GM23248 (cell line): ENCODE results near the gene GPHN.

ENCODE experiments used
- EZH2 ChIP-seq: fragments of 200-600 bp; sonication (generic); IDR thresholded peaks from 2 replicates; pipeline ENCODE4 v1.6.1; 2018; ENCODE audit warnings: antibody characterized with exemption, mild to moderate bottlenecking; ENCODE audit not compliant: insufficient read depth, poor library complexity, severe bottlenecking
- EZH2phosphoT487 ChIP-seq: fragments of 200-600 bp; sonication (generic); IDR thresholded peaks from 2 replicates; pipeline ENCODE4 v1.6.1; 2018; ENCODE audit warnings: antibody characterized with exemption, moderate library complexity, mild to moderate bottlenecking, low read depth; ENCODE audit not compliant: insufficient read depth

DNA sequence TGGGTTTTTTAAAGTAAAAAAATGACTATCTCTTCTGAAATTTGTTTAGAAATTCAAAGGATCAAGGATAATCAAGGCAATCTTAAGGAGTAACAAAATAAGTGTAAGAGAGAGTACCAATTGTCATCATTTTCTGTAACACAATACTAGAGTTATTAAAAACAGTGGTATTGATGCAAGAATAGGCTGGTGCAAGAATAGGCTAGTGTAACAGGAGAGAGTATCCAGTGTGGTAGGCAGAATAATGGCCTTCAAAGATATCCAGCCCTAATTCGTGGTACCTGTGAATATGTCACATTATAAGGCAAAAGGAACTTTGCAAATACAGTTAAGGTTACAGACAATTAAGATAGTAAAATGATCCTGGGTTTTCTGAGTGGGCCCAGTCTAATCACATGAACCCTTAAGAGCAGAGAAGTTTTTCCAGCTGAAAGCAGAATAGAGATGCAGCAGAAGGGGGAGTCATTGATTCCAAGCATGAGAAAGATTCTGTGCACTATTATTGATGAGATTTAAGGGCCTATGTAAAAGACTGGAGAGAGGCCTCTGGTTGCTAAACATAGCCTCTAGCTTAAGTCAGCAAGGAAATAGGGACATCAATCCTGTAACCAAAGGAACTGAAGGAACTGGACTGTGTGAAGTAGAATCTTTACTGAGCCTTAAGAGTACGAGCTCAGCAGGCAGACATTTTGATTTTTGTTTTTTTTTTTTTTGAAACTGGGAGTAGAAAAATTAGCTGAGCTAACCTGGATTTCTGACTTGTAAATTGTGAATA lies 134.1 kb downstream of the GPHN start:
- no peak for TF ChIP-seq EZH2
- TF ChIP-seq EZH2phosphoT487 = no peak
